HL-60/S4 (cell line): ENCODE data around the gene LRIT1.

ENCODE experiments used
- in situ Hi-C: fragments of 300-500 bp; cut with MboI; formaldehyde crosslinking; loops from 2 replicates; pipeline ENCODE4 v1.14.3; 2022; ENCODE audit warnings: low sequenced_read_pairs

Gene LRIT1

DNA sequence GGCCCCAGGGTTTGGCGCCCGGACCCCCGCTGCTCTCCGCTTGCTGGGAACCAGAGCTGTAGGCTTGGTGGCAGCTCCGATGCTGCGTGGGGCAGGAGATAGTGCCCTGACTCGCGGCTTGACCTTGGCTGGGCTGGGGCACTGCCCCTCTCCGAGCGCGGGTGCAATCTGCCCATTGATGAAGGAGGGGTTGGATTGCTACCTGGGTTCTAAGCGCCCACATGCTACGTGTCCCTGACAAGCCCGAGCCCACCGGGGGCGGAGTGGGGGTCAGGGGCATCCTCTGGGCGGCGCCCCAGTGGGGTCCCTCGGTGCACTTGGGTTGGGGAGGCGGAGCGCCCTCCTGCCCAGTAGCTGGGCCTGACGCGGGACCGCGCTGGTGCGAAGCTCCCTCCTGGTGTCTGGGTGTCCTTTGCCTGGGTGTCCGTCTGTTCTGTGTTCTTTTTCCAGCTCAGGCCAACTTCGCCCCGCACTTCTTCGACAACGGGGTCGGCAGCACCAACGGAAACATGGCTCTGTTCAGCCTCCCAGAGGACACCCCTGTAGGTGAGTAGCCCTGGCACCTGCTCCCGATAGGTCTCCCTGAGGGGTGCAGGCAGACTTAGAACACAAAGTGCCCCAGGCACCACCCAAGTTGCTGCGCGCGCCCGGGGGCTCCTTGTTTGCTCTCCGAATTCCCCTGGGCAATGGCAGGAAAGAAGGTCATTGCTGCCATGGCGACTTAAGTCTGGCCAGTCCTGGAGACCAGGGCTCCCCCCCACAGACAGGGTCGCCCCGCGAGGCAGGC is 46.1 kb downstream of the LRIT1 start:
- in situ Hi-C loops, result no loop called here

DNA sequence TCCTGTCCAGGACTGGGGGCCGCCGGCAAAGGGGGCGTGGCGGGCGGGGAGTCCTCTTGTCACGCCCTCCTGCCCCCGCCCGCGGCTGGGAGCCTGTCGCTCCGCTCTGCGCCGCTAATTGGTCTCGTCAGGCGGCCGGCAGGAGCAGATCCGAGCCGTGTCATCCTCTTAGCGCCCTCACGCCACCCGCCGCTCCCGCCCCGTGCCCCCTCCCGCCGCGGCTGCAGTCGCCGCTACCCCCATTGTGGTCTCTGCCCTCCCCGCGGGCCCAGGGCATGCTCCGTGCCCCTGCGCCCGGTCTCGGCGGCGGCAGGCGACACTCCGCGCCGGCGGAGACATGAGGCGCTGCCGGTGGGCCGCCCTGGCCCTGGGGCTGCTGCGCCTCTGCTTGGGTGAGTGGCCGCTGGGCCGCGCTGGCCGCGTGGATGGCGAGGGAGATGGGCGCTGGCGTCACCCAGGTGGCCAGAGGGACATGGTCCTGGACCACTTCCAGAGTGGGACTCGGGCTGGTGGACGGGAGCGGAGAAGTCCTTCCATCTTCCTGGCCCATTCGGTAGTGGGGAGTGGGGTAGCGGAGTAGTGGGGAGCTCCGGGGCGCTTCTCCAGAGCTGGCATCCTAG is 46.8 kb downstream of the LRIT1 start, which contains the start of gene CDHR1:
CDHR1 (plus strand) TSS at position 114 of the 620 bp plus-strand sequence; CDS start at position 338, 224 bp downstream.
- in situ Hi-C loops, result no loop called here

DNA sequence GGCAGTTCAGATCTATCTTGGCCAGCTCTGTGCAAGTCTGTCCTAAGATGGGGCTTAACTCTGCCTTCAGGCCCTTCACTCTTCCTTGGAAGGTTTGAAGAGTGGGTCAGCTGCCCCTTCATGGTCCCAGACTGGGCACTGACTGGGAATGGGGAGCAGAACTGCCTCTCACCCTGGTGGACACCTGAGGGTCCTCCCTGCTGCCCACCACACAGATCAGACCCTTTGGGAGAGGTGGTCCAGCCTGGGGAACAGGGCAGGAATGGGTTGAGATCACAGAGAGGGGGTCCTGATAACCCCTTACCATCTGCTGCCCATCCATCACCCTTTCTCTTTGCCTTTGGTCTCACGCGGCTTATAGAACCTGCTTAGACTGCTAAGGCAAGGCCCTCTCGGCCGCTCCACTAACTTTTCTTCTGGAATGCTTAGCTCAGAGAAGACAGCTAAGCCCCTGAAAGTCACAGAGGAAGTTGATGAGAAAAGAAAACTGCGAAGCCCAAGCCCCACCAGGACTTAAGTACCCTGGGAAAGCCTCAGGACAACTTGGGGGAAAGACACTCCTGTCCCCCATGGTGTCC is 47.4 kb downstream of the LRIT1 start:
- in situ Hi-C loops, result no loop called here

DNA sequence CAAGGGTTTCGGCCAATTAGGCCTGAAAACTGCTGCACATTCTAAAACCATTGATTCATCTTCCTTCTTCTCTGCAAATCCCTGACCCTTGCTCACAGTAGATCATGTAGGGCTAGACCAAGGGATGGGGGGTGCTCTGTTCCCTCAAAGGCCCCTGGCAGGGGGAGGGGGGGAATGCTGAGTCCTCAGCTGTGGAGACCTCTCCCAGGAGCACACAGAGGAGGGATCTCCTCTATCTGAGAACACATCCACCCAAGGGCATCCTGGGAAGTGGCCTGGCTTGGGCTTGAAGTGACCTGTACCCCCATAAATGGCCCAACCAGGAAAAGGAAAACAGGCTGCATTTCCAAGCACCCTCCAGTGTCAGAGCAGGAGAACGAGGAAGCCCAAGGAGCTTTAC is 48.0 kb downstream of the LRIT1 start:
- in situ Hi-C loops, result no loop called here

DNA sequence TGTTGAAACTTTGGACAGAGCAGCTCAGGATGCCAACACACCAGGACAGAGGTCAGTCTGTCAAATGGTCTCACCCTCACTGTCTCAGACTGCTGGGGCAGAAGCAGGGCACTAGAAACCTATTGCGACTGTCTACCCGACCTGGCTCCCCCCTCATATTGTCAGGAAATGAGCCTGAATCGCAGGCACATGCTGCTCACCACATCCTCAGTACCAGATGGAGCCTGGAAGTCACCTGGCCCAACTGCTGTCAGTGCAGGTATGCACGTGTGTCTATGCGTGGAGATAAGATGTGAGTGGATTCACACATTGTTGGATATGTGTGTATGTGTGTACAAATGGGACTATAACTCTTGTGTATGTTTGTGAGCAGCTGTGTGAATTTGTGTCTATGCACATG is 50.2 kb downstream of the LRIT1 start:
- in situ Hi-C loops, result no loop called here

DNA sequence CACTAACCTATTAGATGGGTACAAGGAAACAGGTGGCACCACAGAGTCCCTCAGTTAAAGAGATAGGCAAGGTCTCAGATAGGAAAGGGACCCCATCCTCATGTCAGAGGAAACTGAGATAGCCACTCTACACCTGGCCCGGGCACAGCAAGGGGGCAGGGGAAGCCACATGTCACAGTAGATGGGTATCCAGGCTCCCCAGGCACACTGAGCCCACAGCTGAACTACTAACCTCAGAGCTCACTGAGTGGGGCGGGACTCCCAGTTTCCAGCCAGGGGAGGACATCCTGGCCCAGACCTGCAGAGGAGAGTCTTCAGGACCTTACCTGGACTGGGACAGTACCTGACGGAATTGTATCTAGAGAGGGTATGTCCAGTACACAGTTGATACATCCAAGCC is 50.7 kb downstream of the LRIT1 start:
- in situ Hi-C loops, result no loop called here

DNA sequence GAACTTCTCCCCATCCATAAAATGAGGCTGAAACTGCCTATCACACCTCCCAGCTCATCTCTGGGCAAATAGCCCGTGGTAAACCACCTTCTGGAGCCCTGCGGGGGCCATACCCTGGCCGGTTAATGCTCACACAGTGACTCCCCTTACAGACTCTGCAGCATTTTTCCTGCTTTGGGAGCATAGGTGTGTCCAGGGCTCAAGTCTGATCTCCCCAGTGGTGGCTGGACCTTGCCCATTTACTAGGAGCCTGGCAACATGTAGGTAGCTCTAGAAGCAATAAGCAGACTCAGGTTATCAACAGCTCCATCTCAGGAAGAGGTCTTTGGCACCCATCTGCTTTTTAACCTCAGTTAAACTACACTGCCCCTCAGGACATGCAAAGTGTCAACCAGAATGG is 52.5 kb downstream of the LRIT1 start:
- in situ Hi-C loops, result no loop called here

DNA sequence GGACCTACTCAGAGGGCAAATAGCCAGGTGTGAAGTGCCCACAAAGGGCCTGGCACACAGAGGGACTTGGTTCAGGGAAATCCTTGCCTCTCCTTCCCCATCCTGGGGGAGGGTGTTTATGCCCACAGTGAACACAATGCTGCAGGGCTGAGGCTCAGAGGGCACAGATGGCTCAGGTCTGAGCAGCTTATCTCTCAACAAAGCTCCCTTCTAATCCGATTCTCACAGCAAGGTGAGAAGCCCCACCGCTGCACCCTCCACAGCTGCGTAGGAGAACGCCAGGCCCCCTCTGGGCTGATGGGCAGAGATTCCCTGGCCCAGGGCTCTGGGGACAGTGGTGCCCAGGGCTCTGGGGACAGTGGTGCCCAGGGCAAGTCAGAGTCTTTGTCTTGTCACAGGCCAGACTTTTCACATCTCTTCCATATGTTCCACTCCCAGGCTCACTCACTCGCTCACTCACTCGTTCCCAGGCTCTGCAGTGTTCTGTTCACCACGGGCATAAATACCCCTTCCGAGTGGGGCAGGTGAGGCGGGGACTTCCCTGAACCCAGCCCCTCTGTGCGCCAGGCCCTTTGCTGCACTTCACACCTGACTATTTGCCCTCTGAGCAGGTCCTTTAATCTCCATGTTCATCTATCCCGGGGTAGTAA is 55.7 kb downstream of the LRIT1 start:
- in situ Hi-C loops, result no loop called here

DNA sequence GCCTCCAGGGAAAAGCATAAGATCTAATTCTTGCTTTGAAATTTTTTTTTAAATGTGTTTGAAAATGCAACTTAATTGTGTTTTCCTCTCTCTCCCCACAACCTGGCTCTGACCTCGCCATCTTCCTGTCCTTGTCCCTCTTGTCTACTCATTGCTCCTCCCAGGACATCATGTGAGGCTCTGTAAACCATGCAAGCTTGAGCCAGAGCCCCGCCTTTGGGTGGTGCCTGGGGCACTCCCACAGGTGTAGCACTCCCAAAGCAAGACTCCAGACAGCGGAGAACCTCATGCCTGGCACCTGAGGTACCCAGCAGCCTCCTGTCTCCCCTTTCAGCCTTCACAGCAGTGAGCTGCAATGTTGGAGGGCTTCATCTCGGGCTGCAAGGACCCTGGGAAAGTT is 56.8 kb downstream of the LRIT1 start:
- in situ Hi-C loops, result no loop called here

DNA sequence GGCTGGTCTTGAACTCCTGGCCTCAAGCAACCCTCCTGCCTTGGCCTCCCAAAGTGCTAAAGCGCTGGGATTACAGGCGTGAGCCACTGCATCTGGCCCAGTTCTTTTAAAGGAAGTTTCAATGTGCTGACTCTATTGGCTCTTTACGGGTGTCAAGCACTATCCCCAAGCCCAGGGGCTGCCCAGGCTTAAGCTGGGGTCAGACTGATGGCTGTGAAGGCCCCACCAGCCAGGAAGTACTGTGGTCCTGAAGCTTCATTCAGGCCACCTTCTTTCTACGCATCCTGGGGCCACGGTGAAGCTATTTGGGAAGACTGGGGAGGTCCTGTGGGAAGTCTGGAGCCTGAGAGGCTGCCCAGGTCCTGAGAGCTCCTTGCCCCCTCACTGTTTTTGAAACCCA is 59.7 kb downstream of the LRIT1 start:
- in situ Hi-C loops, result no loop called here
